HG03432 (cell line): ENCODE results near the gene PRKD2.

ENCODE experiments used
- ATAC-seq: cut with Tn5 transposase; IDR thresholded peaks from one replicate; pipeline ENCODE4 v1.9.1; 2021; ENCODE audit warnings: mild to moderate bottlenecking, moderate library complexity; ENCODE audit not compliant: unreplicated experiment

Gene PRKD2

GRCh38 chr19:46665072-46665471 lies 51.8 kb downstream of the PRKD2 start:
- no peak for ATAC-seq

DNA sequence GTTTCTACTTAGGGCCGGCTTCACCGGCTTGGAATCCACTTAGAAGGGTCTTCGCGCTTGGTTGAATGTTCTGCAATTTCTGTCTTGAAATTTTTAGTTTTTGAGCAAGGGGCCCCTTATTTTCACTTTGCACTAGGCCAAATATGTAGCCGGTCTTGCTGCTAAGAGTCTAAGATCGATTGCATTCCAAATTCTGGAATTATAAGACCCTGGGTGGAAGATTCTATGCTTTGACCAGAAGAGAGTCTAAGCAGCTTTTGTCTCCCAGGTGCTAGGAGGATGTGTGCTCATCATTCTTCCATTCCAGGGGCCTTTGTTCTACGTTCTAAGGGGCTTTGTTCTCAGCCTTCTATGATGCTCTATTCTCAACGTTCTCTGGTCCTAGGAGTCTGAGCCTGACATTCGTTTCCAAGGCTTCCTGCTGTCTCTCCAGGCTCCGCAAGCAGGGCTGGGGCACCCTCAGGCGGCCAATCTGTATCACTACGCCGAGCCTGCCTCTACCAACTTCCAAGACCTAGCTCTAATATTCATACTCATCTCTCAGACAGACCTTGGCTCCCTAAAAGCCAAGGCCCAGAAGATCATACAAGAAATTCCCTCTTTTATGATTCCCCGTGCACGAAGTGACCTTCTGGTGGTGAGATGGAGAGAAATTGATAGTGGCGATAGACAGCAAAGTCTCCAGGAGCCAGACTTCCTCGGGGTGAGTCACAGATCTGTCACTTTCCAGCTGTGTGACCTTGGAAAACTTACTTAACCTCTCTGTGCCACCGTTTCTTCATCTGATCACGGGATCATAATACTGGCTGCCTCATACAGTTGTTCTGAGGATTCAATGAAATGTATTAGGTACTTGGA lies 55.0 kb downstream of the PRKD2 start:
- ATAC-seq, result no peak

DNA sequence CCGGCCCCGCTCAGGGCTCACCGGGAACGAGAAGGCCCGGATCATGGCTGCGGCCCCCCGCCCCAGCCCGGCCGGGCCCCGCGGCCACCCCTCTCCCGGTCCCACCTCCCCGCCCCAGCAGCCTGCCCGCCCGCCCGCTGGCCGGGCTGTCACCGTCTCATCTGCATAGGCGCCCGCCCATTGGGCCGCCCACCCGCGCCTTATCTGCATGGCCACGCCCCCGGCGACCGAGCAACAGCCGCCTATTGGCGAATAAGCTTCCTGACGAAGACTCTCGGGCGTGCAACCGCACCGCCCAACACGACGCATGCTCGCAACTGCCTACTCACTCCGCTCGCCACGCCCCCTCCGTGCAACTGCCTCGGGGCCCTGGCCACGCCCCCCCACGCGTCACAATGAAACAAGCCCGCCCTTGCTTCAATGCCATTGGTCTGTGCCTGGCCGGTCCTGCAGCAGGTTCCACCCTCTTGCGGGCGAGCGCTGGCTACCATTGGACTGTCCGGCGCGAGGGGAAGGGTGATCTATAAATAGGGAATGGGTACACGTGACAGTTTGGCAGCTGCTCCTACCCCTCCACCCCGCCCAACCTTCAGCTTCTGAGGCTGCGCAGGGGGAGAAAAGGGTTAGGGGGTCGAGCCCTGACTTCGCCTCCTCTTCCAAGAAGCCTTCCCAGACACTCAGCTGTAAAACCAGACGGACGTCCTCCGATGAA lies 55.7 kb downstream of the PRKD2 start, which contains the start of gene DACT3:
TSS of gene DACT3 (minus strand) at position 163 of the 712 bp plus-strand sequence. CDS start at position 45, 118 bp downstream.
- ATAC-seq, result peak; percentile 89

- peak; percentile 0 for ATAC-seq
Measured at GRCh38 chr19:46660551-46661019, 56.3 kb downstream of the PRKD2 start.

DNA sequence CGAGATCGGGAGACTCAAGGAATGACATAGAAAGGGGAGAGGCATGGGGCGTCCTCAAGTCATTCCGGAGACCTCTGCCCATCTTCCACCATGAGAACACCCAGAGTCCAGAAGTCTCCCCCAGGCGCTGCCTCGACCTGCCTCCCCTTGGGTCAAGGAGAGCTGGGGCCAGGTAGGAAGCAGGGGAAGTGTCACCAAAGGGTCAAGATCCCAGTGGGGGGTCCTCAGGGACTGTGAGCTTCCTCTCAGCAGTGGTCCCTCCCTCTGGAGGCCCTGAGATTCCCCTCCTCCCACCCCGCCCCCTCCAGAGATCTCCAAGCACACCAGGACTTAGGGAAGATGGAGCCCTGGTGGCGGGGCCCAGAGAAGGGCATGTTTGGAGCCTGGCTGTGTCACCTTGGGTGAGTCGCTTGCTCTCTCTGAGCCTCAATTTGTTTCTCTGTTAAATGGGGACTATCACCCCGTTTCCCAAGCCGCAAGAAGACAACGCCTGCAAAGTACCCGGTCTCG lies 56.9 kb downstream of the PRKD2 start:
- no peak for ATAC-seq

DNA sequence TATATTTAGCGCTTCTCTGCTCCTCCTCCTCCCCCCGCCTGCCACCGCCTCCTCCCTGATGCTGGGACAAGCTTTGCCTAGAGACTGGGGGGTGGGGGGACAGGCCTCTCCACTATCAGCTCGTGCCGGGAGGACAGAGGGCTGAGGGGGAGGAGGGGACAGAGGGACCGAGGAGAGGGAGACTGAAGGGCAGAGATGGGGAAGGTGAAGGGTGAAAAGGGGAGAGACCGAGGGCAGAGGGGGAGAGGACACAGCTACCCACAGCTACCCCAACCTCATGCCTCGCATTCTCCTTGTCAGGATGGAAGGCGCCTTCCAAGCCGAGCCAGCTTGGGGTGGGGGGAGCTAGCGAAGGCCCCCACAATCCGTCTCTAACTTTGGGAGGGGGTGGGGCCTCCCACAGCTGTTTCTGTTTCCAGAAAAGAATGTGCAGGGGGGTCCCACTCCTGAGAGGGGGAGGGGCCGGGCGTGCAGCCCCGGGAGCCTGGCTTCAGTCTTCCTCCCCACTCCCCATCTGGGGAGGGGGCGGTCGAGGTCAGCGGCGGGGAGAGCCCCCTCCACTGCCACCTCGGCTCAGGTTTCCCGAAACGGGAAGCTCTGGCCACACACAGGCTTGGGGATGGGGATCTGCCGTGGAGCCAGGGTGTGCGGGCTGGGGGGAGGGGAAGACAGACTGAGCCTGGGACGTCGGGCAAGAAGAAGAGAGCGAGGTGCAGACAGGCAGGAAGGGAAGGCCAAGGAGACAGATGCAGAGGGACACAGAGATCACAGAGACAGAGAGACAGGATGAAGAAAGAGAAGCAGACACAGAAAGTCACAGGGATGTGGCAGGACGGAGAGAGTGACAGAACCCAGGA lies 57.5 kb downstream of the PRKD2 start:
- ATAC-seq, result no peak

- ATAC-seq, result no peak
Measured at GRCh38 chr19:46656541-46656940, 60.4 kb downstream of the PRKD2 start.

DNA sequence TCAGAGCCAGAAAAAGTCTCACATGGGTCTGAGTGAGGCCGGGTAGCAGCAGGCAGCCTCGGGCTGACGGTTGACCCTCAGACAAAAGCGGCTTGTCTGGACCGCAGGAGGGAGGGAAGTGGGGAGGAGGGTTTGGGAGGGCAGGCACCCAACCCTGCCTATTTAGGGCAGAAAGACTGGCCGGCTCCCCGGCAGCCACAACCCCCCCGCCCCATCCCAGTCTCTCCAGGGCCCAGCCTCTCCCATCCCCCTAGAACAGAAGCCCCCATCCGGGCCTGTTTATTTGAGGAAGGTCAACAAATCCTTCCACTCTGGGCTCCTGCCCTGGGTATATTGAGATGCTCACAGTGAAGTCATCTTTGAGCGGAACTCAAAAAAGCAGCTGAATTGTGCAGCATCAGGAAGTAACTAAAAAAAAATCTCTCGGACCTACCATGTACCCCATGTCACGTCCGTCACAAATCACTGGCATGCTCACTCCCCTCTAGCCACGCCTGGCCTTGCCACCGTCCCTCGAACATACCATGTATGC lies 62.2 kb downstream of the PRKD2 start:
- ATAC-seq, result no peak

GRCh38 chr19:46650445-46650844 lies 66.5 kb downstream of the PRKD2 start:
- ATAC-seq, result no peak

DNA sequence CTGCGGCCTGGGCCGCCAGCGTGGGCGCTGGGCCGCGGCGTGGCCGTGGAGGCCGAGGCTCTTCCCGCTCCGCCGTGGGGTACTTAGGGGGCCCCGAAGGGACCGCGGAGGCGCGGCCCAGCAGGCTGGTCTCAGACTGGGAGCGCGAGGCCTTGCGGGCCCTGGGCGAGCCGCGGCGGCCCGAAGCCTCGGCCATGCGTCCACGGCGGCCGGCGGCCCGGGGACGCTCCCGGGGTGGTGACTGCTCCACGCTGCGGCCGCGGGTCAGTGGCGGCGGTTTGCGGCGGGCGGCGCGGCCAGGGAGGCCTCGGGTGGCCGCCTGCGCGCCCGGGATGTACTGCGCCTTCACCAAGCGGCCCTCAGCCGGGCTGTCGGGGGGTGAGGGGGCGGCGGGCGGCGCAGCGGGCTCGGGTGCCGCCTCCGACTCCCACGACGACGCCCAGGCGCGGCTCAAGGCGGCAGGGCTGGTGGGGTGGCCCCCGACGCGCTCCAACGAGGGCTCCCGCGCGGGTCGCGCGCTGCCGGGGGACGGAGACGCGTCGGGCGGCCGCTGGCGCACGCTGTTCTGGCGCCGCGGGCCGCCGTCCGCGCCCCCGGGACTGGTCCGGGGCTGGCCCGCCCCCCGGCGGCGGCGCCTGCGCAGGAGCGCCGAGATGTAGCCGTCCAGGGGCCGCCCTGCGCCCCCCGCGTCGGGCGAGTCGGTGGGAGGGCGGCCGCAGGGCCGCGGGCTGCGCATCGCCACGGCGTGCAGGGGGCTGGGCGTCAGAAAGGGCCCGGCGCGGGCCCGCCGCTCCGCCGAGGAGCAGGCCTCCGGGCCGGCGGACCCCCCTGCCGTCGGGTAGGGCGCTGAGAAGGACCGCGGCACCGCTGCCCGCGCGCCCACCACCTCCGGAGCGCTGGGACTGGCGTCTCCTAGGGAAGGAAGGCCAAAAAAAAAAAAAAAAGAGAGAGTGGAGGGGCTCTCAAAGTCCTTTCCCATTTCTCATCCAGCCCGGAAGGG lies 67.7 kb downstream of the PRKD2 start:
- no peak for ATAC-seq

DNA sequence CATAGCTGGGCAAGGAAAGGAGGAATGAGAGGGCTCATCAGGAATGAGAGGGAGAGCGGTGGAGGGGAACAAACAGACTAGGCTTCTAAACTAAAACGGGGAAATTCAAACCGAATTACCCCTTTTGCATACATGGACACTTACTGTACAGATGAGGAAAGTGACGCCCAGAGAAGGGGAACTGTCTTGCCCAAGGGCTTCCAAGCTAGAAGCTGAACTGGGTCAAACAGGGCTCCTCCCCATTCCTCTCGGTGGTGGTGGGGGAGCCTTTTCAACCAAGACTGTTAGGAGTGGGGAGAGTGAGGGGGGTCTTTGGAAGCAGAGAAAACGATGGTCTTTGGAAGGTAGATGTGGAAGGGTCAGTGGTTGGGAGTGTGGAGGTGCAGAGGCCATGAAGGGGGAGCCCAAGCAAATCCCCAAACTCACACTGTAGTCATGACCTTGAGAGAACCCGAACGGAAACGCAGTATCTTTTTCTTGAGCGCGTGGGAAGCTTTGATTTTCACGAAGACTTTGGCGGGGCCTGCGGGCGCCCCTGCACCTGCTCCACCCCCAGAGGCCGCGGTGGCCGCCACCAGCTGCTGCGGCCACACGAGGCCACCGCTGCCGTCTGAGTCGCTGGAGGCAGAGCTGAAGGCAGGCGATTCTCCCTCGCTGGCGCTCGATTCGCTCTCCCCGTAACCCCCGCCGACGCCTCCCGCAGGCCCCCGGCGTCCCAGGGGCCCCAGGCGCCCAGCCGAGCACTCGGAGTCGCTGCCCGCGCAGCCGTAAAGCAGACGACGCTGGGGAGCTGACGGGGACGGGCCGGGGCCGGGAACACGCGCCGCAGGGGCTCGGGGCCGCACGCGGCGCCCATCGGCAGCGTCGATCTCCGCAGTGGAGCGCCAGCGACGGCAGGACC lies 68.6 kb downstream of the PRKD2 start:
- ATAC-seq, result no peak

GRCh38 chr19:46646402-46646801 lies 70.5 kb downstream of the PRKD2 start:
- no peak for ATAC-seq

DNA sequence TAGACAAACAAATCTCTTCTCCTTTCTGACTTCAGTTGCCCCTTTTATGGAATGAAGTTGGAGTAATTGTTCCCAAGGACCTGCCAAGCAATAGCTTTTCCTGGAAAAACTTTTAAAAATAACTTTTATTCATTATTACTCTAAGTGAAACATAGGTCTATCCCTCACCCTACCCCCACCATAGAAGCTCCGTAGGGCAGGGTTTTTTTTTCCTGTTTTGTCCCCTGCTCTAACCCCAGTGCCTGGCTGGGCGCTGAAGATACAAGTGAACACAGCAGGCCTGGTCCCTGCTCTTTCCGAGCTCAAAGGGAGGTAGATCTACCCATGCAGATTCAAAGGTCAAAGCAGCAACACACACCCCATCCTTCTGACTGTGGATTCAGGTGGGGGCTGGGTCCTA lies 72.2 kb downstream of the PRKD2 start:
- no peak for ATAC-seq

DNA sequence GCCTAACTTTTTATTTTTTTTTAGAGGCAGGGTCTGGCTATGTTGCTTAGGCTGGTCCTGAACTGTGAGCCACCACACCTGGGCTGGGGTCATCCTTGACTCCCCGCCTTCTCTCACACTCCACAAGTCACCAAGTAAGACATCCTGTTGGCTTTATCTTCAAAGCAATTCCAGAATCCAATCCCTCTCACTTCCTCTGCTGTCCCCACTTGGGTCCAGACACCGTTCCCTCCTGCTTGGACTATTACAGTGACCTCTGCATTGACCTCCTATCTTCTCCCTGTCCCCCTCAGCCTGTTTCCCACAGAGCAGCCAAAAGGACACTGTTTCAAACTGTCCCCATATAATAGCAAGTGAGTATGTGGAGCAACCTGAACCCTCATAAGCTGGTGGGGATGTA lies 76.3 kb downstream of the PRKD2 start:
- ATAC-seq, result no peak

DNA sequence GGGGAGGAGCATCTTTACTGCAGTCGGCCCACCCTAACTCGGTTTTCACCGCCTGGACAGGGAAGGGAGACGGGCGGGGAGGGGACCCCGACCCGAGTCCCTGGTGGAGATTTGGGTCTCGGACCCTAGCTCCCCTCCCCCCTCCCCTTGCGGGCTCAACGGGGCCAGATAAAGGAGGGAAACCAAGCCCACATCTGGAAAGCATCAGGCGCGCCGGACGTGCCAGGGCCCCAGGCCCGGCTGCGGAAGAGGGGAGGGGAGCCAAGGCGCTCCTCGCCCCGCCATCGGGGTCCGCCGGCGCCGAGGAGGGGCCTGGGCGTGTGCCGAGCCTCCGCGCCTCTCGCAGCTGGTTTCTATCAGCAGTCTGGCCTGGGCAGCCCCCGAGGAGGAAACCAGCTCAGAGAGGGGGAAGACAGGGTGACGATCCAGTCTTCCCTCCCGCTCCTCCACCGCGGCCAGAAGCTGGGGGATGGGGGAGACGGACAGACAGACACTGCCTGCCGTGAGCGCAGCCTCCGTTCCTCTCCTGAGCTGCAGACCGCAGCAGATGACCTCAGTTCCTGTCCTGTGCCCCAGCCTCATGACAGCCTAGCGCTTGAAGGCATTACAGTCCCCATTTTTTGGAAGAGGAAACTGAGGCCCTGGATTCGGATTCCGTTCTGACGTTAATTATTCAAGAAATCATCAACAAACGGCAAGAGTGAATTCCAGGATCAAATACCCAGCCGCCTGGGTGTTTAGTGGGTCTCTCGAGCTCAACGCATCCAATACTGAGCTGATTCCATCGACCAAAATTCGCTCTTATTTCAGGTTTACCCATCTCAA lies 77.3 kb downstream of the PRKD2 start:
- peak; percentile 9 for ATAC-seq

- ATAC-seq, result no peak
Measured at GRCh38 chr19:46637224-46637623, 79.7 kb downstream of the PRKD2 start.

DNA sequence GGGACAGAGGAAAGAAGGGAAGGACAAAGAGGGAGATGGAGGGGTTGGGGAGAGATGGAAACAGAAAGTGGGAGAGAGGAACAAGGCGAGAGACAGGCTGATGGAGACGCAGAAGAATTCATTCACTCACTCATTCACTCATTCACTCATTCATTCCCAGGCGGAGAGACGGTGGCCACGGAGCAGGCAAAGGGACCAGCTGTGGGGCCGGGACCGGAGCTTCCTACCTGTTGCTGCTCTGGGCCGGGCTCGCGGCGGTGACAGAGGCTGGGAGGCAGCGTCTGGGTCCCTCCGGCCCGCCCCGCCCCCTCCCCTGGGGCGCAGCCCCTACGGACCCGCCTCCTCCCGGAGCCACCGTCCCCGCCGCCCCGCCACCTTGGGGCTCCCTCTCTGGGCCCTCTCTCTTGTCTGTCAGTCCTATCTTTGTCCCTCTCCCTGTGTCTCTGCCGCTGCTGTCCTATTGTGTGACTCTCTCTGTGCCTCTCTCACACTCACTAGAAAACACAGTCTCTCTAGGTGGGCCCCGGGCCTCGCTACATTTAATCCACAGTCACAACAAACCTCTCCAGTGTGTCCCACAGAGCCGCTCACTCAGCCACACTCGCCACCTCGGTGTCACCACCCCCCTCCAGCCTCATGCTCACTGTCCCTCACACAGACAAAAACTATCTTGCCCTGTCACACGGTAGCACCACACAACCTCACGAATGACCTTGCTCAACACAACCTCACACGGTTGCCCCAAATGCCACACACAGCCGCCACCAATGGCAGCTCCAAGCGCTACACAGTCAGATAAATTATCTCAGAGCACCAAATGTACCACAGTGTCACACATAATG lies 80.8 kb downstream of the PRKD2 start, which contains the start of gene GNG8:
TSS of gene GNG8 (minus strand) at position 283 of the 842 bp plus-strand sequence. CDS start 1,520 bp downstream, outside the sequence.
- no peak for ATAC-seq
